Hematopoietic multipotent progenitor cell treated with erythropoietin and hydrocortisone succinate and interleukin-3 and kit ligand, for 4 days (in vitro differentiated cells): ENCODE measurements around the gene GAL3ST2.
"Not testable (repeated sequence)": the region's sequence is repeated elsewhere in the genome, so short reads cannot be mapped to it uniquely, and the experiment has no call there.

Source experiments
- DNase-seq: peaks from one replicate; pipeline ENCODE4 v3.0.0-alpha.2; 2015

GAL3ST2 gene

GRCh38 chr2:241810307-241811200, 33.9 kb downstream of the GAL3ST2 start:
- no peak for DNase-seq

GRCh38 chr2:241811201-241811951, 34.8 kb downstream of the GAL3ST2 start:
- DNase-seq = no peak

- DNase-seq = no peak
Observed at GRCh38 chr2:241811952-241812729, 35.5 kb downstream of the GAL3ST2 start.

- DNase-seq = no peak
Observed at GRCh38 chr2:241812730-241813643, 36.4 kb downstream of the GAL3ST2 start.

- DNase-seq = no peak
Observed at GRCh38 chr2:241813644-241814392, 37.2 kb downstream of the GAL3ST2 start.

- no peak for DNase-seq
Observed at GRCh38 chr2:241814393-241814642, 37.7 kb downstream of the GAL3ST2 start.

GRCh38 chr2:241814643-241815476, 38.2 kb downstream of the GAL3ST2 start:
- DNase-seq = no peak

GRCh38 chr2:241815477-241816430, 39.1 kb downstream of the GAL3ST2 start:
- DNase-seq = no peak

- no peak for DNase-seq
Observed at GRCh38 chr2:241816431-241817121, 40.0 kb downstream of the GAL3ST2 start.

- no peak for DNase-seq
Observed at GRCh38 chr2:241817126-241817820, 40.7 kb downstream of the GAL3ST2 start.

- not testable (repeated sequence) for DNase-seq
Observed at GRCh38 chr2:241817821-241818215, 41.2 kb downstream of the GAL3ST2 start.

- no peak for DNase-seq
Observed at GRCh38 chr2:241818229-241818942, 41.8 kb downstream of the GAL3ST2 start.

GRCh38 chr2:241818943-241819270, 42.3 kb downstream of the GAL3ST2 start:
- DNase-seq = no peak

GRCh38 chr2:241819947-241820624, 43.5 kb downstream of the GAL3ST2 start:
- not testable (repeated sequence) for DNase-seq

- DNase-seq = no peak
Observed at GRCh38 chr2:241820625-241821384, 44.2 kb downstream of the GAL3ST2 start.
